IMR-90 (cell line): ENCODE measurements around the gene OPTN. TPM values are rescaled to one million over a fixed set of nuclear protein-coding genes. Genes with fewer than 3 reads are reported as not detected.

Experiments used
- ATAC-seq: fragments of 200-7000 bp; cut with Tn5 transposase; 2 replicates; pipeline ENCODE4 v1.9.1; 2020; ENCODE audit warnings: low read depth, mild to moderate bottlenecking, moderate library complexity
- BruUV-seq: library from RNA; stranded (reverse); fragments of 400-500 nt; replicated peaks from 2 replicates; lab custom pipeline; 2021; lab: Mats Ljungman, UMichigan
- CTCF ChIA-PET: fragments of 300-600 bp; formaldehyde crosslinking; extraction: SDS; loops from one replicate; lab custom pipeline; 2021; ENCODE audit warnings: antibody characterized with exemption; lab: Yijun Ruan, JAX
- POLR2A ChIA-PET: fragments of 300-600 bp; sonication (Branson Sonifier 250); formaldehyde crosslinking; loops from one replicate; lab custom pipeline; 2022; ENCODE audit warnings: antibody characterized with exemption; ENCODE audit not compliant: unreplicated experiment; lab: Charles Lee
- DNase-seq: peaks from one replicate; pipeline ENCODE4 v3.0.0; 2013
- H2AFZ ChIP-seq: replicated peaks from 2 replicates; pipeline ENCODE3; 2013; ENCODE audit warnings: low read length, mild to moderate bottlenecking; ENCODE audit not compliant: poor library complexity
- H2AK5ac ChIP-seq: 2 replicates; pipeline ENCODE4 v1.6.1; 2013; ENCODE audit warnings: low read depth, low read length, inconsistent platforms
- H2AK9ac ChIP-seq: replicated peaks from 2 replicates; pipeline ENCODE3; 2013; ENCODE audit warnings: mild to moderate bottlenecking, low read depth, low read length, moderate library complexity; ENCODE audit not compliant: poor library complexity
- H2BK120ac ChIP-seq: 2 replicates; pipeline ENCODE4 v1.6.1; 2013; ENCODE audit warnings: low read depth, low read length, inconsistent platforms
- H2BK15ac ChIP-seq: 3 replicates; pipeline ENCODE4 v1.6.1; 2013; ENCODE audit warnings: low read depth, low read length, inconsistent platforms
- H2BK20ac ChIP-seq: 2 replicates; pipeline ENCODE4 v1.6.1; 2013; ENCODE audit warnings: low read depth, mild to moderate bottlenecking, inconsistent platforms, low read length, moderate library complexity
- H2BK5ac ChIP-seq: 2 replicates; pipeline ENCODE4 v1.6.1; 2013; ENCODE audit warnings: mild to moderate bottlenecking, low read depth, low read length, inconsistent platforms; ENCODE audit not compliant: poor library complexity, severe bottlenecking
- H3K14ac ChIP-seq: replicated peaks from 2 replicates; pipeline ENCODE4 v1.6.1; 2013; ENCODE audit warnings: low read depth, low read length, inconsistent platforms
- H3K18ac ChIP-seq: 2 replicates; pipeline ENCODE4 v1.6.1; 2013; ENCODE audit warnings: low read depth, low read length, control low read depth
- H3K23ac ChIP-seq: 2 replicates; pipeline ENCODE4 v1.6.1; 2013; ENCODE audit warnings: low read depth, low read length, inconsistent platforms
- H3K27ac ChIP-seq: 2 replicates; pipeline ENCODE4 v1.5.1; 2013; ENCODE audit warnings: mild to moderate bottlenecking, control low read depth, low read length; ENCODE audit not compliant: insufficient read depth
- H3K27me3 ChIP-seq: 2 replicates; pipeline ENCODE4 v1.6.1; 2013; ENCODE audit warnings: low read length; ENCODE audit not compliant: control insufficient read depth, insufficient read depth
- H3K36me3 ChIP-seq: 2 replicates; pipeline ENCODE4 v1.6.1; 2013; ENCODE audit warnings: low read length, mixed read lengths; ENCODE audit not compliant: control insufficient read depth, insufficient read depth
- H3K4ac ChIP-seq: 2 replicates; pipeline ENCODE4 v1.6.1; 2013; ENCODE audit warnings: low read depth, low read length, inconsistent platforms
- H3K4me1 ChIP-seq: 2 replicates; pipeline ENCODE4 v1.6.1; 2013; ENCODE audit warnings: low read length, mixed read lengths; ENCODE audit not compliant: control insufficient read depth, insufficient read depth
- H3K4me2 ChIP-seq: 2 replicates; pipeline ENCODE4 v1.6.1; 2013; ENCODE audit warnings: low read depth, mild to moderate bottlenecking, control low read depth, low read length, moderate library complexity
- H3K4me3 ChIP-seq: 2 replicates; pipeline ENCODE4 v1.5.1; 2013; ENCODE audit warnings: low read depth, mild to moderate bottlenecking, control low read depth, low read length, moderate library complexity; ENCODE audit not compliant: insufficient read depth
- H3K56ac ChIP-seq: 2 replicates; pipeline ENCODE4 v1.6.1; 2013; ENCODE audit warnings: low read length, inconsistent platforms; ENCODE audit not compliant: insufficient read depth; ENCODE audit errors: extremely low read depth
- H3K79me1 ChIP-seq, 2 experiments: 2 replicates each; pipeline ENCODE4 v1.6.1; 2013; ENCODE audit warnings: low read length in 2 of 2, inconsistent platforms in 1 of 2, low read depth in 1 of 2
- H3K9ac ChIP-seq: 2 replicates; pipeline ENCODE4 v1.6.1; 2013; ENCODE audit warnings: low read depth, low read length, control low read depth
- H3K9me1 ChIP-seq: 2 replicates; pipeline ENCODE4 v1.6.1; 2013; ENCODE audit warnings: low read length, inconsistent platforms; ENCODE audit not compliant: insufficient read depth
- H3K9me3 ChIP-seq: 2 replicates; pipeline ENCODE4 v1.6.1; 2013; ENCODE audit warnings: low read length; ENCODE audit not compliant: control insufficient read depth, insufficient read depth
- H4K20me1 ChIP-seq: 2 replicates; pipeline ENCODE4 v1.6.1; 2013; ENCODE audit warnings: low read length, inconsistent platforms; ENCODE audit not compliant: insufficient read depth
- H4K5ac ChIP-seq: 2 replicates; pipeline ENCODE4 v1.6.1; 2013; ENCODE audit warnings: mild to moderate bottlenecking, low read depth, low read length, control low read depth
- H4K8ac ChIP-seq, 2 experiments: 2 replicates each; pipeline ENCODE4 v1.6.1; 2013; ENCODE audit warnings: low read depth in 2 of 2, low read length in 2 of 2, control low read depth in 1 of 2, inconsistent platforms in 1 of 2
- H4K91ac ChIP-seq: 2 replicates; pipeline ENCODE4 v1.6.1; 2013; ENCODE audit warnings: low read depth, low read length, inconsistent platforms; ENCODE audit not compliant: insufficient read depth
- BHLHE40 ChIP-seq: fragments of 150-350 bp; IDR thresholded peaks from 2 replicates; pipeline ENCODE4 v1.6.1; 2016; ENCODE audit warnings: mild to moderate bottlenecking, low read depth, low read length
- WGBS, 2 experiments: methylation state at CpG; one replicate each; pipeline versions ENCODE4 v1.1.5 to v1.1.7; 2013; ENCODE audit warnings: missing lambda C conversion rate in 2 of 2; ENCODE audit not compliant: insufficient read length in 1 of 2; ENCODE audit errors: extremely low coverage in 2 of 2; 5-methylcytosine and 5-hydroxymethylcytosine counted together
- dilution Hi-C: fragments of 300-500 bp; cut with HindIII; formaldehyde crosslinking; loops from one replicate; pipeline ENCODE4 v1.14.3; 2018; ENCODE audit warnings: low sequenced_read_pairs; ENCODE audit not compliant: unreplicated experiment
- in situ Hi-C: fragments of 300-500 bp; cut with MboI; formaldehyde crosslinking; loops from 3 replicates; pipeline ENCODE4 v1.14.3; 2019; ENCODE audit warnings: low sequenced_read_pairs, inconsistent platforms, mixed read lengths
- intact Hi-C: fragments of 100-400 bp; cut with micrococcal nuclease; formaldehyde crosslinking; loops from 2 replicates; pipeline ENCODE4 v1.10.0; 2022
- polyA plus RNA-seq, 3 experiments: library from polyadenylated mRNA; depleted of rRNA; stranded (reverse); fragments of >200 nt; gene quantifications; 2 replicates each; pipeline ENCODE4 v1.2.3, GENCODE V29; 2012; ENCODE audit warnings: low replicate concordance in 1 of 3
- total RNA-seq: library from RNA; depleted of rRNA; stranded (reverse); fragments of >200 nt; gene quantifications from 2 replicates; pipeline ENCODE4 v1.2.3, GENCODE V29; 2012

OPTN gene
- total and polyA plus RNA-seq, 2 of the 4 experiments (the other 2 are of a cell fraction): 34.8 to 41.4 TPM

GRCh38 chr10:13072339-13072738 lies 27.6 kb upstream of the OPTN start:
- no peak overlapping the region for H3K14ac ChIP-seq
- DNase-seq: no peak
- no CpG with 5 or more reads among the region's 3 CpGs for WGBS, 2 experiments
- no peak overlapping the region for H3K27ac ChIP-seq
- no peaks in the 10 kb centered on the region for H3K36me3 ChIP-seq
- BruUV-seq: no TSS peak
- H3K4me3 ChIP-seq: no peak overlapping the region
- no peaks in the 10 kb centered on the region for H3K79me1 ChIP-seq
- no peak overlapping the region for H3K56ac ChIP-seq
- dilution Hi-C loops (no loop called here), intact Hi-C loops (loop anchor here (5.0 kb wide), 1 partner anchor 365 kb away; no protein-coding TSS in a partner anchor), in situ Hi-C loops (loop anchor here (25.0 kb wide), 2 partner anchors 360 to 810 kb away; no protein-coding TSS in a partner anchor)
- ChIA-PET POLR2A (no interaction called here), CTCF (interaction anchor here (0.7 kb wide), 1 partner anchor 340 kb away, joined by 9 read pairs; no protein-coding TSS in a partner anchor)
- no peak overlapping the region for H3K23ac ChIP-seq
- no peaks in the 10 kb centered on the region for H4K20me1 ChIP-seq
- H4K91ac ChIP-seq: no peak overlapping the region
- H2BK120ac ChIP-seq: no peak overlapping the region
- no peak overlapping the region for H2AK5ac ChIP-seq
- no peak overlapping the region for H2BK5ac ChIP-seq
- H3K9ac ChIP-seq: no peak overlapping the region
- H3K9me1 ChIP-seq: no peaks in the 10 kb centered on the region
- no peak overlapping the region for H2AFZ ChIP-seq
- H3K4me1 ChIP-seq: no peaks in the 10 kb centered on the region
- H3K9me3 ChIP-seq: no peaks in the 10 kb centered on the region
- ATAC-seq: no peak
- TF ChIP-seq BHLHE40: no peak
- no peak overlapping the region for H3K18ac ChIP-seq
- no peak overlapping the region for H4K5ac ChIP-seq
- H3K4me2 ChIP-seq: no peak overlapping the region
- H2AK9ac ChIP-seq: no peak overlapping the region
- H4K8ac ChIP-seq: no peak overlapping the region
- no peak overlapping the region for H2BK15ac ChIP-seq
- H2BK20ac ChIP-seq: no peak overlapping the region
- H3K4ac ChIP-seq: no peak overlapping the region
- H3K27me3 ChIP-seq: 0 out of 2 replicates have a peak, but pooled peaks cover 2% of the 10 kb centered on the region
